Uterus (tissue), 2 donors: ENCODE measurements around the gene ABHD15.

Experiments used
- POLR2A ChIP-seq, 2 donors: fragments of 450-650 bp; IDR thresholded peaks; one replicate each; pipeline ENCODE4 v1.6.1; 2016; ENCODE audit warnings: antibody characterized with exemption in 2 of 2, mild to moderate bottlenecking in 1 of 2, moderate library complexity in 1 of 2
- TF ChIP-seq, protein P1 (sequence below), 4 experiments: fragments of 200-600 bp in 2 of 4; fragments of 450-650 bp in 2 of 4; sonication (generic) in 2 of 4; IDR thresholded peaks; one replicate each; pipeline ENCODE4 v1.5.1; 2016 to 2019; ENCODE audit warnings: antibody characterized with exemption in 4 of 4, mild to moderate bottlenecking in 2 of 4, moderate library complexity in 1 of 4

GRCh38 chr17:29612094-29612403, 45.2 kb upstream of the ABHD15 start:
- TF ChIP-seq, protein P1, sequence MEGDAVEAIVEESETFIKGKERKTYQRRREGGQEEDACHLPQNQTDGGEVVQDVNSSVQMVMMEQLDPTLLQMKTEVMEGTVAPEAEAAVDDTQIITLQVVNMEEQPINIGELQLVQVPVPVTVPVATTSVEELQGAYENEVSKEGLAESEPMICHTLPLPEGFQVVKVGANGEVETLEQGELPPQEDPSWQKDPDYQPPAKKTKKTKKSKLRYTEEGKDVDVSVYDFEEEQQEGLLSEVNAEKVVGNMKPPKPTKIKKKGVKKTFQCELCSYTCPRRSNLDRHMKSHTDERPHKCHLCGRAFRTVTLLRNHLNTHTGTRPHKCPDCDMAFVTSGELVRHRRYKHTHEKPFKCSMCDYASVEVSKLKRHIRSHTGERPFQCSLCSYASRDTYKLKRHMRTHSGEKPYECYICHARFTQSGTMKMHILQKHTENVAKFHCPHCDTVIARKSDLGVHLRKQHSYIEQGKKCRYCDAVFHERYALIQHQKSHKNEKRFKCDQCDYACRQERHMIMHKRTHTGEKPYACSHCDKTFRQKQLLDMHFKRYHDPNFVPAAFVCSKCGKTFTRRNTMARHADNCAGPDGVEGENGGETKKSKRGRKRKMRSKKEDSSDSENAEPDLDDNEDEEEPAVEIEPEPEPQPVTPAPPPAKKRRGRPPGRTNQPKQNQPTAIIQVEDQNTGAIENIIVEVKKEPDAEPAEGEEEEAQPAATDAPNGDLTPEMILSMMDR (IDR thresholded peaks at IDR 0.05): no peak
- TF ChIP-seq POLR2A (IDR thresholded peaks at IDR 0.05): no peak
